ENCODE measurements around the gene PATE1. TPM values are rescaled to one million over a fixed set of nuclear protein-coding genes. Genes with fewer than 3 reads are reported as not detected.

PATE1 gene
- total RNA-seq, 1 experiment from 2014 or later: not detected

- in situ Hi-C loops (cut with HindIII; ENCODE audit: low pct_unique_long_range_greater_than_20kb, low sequenced_read_pairs): no loop called here
- DNase-seq (ENCODE audit: low read depth, low spot score): no peak
Measured at GRCh38 chr11:125777309-125777708, 31.2 kb downstream of the PATE1 start.

DNA sequence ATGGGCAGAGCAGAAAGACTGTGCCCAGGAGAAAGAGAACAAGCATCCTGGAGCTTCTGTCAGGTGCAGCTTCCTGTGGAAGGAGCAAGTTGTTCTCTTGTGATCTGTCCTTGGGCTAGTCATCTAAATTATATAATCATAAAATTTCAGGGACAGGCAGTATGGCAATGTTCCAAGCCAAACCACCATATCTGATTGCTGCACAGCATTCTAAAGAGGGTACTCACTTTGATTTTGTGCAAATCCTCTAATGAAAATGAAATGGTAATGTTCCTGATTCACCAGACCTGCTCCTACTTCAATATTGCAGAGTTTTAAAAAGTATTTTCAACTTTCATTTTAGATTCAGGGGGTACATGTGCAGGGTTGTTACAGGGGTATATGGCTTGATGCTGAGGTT lies 32.6 kb downstream of the PATE1 start, which contains the start of gene PATE2:
PATE2 (minus strand) TSS at position 101 of the 400 bp plus-strand sequence; CDS start at position 46, 55 bp downstream.
- DNase-seq (ENCODE audit: low read depth, low spot score): no peak
- in situ Hi-C loops (cut with HindIII; ENCODE audit: low pct_unique_long_range_greater_than_20kb, low sequenced_read_pairs): no loop called here

GRCh38 chr11:125784678-125785077 lies 38.6 kb downstream of the PATE1 start:
- in situ Hi-C loops (cut with HindIII; ENCODE audit: low pct_unique_long_range_greater_than_20kb, low sequenced_read_pairs): no loop called here
- DNase-seq (ENCODE audit: low read depth, low spot score): no peak

GRCh38 chr11:125787827-125788226 lies 41.7 kb downstream of the PATE1 start, which contains the start of gene PATE3:
PATE3 (plus strand) TSS chr11:125788127; CDS start chr11:125788152, 25 bp downstream.
- no peak for DNase-seq (ENCODE audit: low read depth, low spot score)
- in situ Hi-C loops (cut with HindIII; ENCODE audit: low pct_unique_long_range_greater_than_20kb, low sequenced_read_pairs): no loop called here

DNA sequence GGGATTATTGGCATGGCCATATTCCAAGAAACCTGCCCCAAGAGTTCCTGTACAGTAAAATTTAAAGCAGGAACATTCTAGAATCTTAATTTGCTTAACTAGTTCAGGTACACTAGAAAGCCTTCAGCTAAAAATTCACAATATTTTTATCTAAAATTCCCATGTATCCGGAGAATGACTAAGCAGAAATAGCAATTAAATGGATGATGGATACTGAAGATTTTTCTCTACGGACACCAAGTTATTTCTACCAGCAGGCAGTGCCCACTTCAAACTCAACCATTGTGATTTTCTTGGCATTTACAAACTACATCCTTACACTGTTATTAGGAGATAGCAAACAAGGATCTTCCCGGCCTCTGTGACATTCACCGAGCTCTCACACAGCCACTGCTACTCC lies 44.7 kb downstream of the PATE1 start:
- in situ Hi-C loops (cut with HindIII; ENCODE audit: low pct_unique_long_range_greater_than_20kb, low sequenced_read_pairs): no loop called here
- no peak for DNase-seq (ENCODE audit: low read depth, low spot score)

DNA sequence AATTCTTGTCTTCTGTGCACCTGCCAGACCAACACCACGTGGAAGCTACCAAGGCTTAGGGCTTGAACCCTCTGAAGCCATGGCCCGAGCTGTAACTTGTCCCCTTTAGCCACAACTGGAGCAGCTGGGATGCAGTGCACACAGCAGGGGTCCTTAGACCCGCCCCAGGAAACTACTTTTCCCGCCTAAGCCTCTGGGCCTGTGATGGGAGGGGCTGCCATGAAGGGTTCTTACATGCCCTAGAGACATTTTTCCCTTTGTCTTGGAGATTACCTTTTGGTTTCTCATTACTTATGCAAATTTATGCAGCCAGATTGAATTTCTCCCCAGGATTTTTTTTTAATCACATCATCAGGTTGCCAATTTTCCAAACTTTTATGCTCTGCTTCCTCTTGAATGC lies 51.6 kb downstream of the PATE1 start:
- DNase-seq (ENCODE audit: low read depth, low spot score): no peak
- in situ Hi-C loops (cut with HindIII; ENCODE audit: low pct_unique_long_range_greater_than_20kb, low sequenced_read_pairs): no loop called here

Other genes starting within 250 kb of the PATE1 start
- gene EI24, start 176.8 kb upstream of the PATE1 start, total RNA-seq (2014; rRNA removed; shearing (Covaris generic)): 92.5 and 96.1 TPM in 2 replicates
- 125 and 135 TPM in 2 replicates for gene STT3A, start 153.4 kb upstream of the PATE1 start, total RNA-seq (2014; rRNA removed; shearing (Covaris generic))
- gene CHEK1, start 121.1 kb upstream of the PATE1 start, total RNA-seq (2014; rRNA removed; shearing (Covaris generic)): 21.8 and 25.0 TPM in 2 replicates
- gene ACRV1, start 65.4 kb upstream of the PATE1 start, total RNA-seq (2014; rRNA removed; shearing (Covaris generic)): not detected in 2 replicates
- 0.11 and 0.53 TPM in 2 replicates for gene PATE2, start 32.5 kb downstream of the PATE1 start, total RNA-seq (2014; rRNA removed; shearing (Covaris generic))
- not detected in 2 replicates for gene PATE3, start 41.8 kb downstream of the PATE1 start, total RNA-seq (2014; rRNA removed; shearing (Covaris generic))
- not detected in 2 replicates for gene PATE4, start 87.0 kb downstream of the PATE1 start, total RNA-seq (2014; rRNA removed; shearing (Covaris generic))
- 15.0 and 17.9 TPM in 2 replicates for gene HYLS1, start 141.4 kb downstream of the PATE1 start, total RNA-seq (2014; rRNA removed; shearing (Covaris generic))
- 15.5 and 15.6 TPM in 2 replicates for gene PUS3, start 156.9 kb downstream of the PATE1 start, total RNA-seq (2014; rRNA removed; shearing (Covaris generic))
- gene DDX25, start 158.2 kb downstream of the PATE1 start, total RNA-seq (2014; rRNA removed; shearing (Covaris generic)): 0.96 and 1.5 TPM in 2 replicates
- not detected in 2 replicates for gene VSIG10L2, start 199.8 kb downstream of the PATE1 start, total RNA-seq (2014; rRNA removed; shearing (Covaris generic))

Measured in SK-MEL-5 (cell line).